Activated CD8-positive, alpha-beta memory T cell treated with anti-CD3 and anti-CD28 coated beads for 36 hours (primary cell): Measurements from ENCODE around the gene HK3. TPM values are rescaled to one million over a fixed set of nuclear protein-coding genes. Genes with fewer than 3 reads are reported as not detected.

Experiments used
- CTCF ChIA-PET: fragments of 350-600 bp; sonication (Branson Sonifier 250); formaldehyde crosslinking; loops from one replicate; lab custom pipeline; 2021; ENCODE audit warnings: antibody characterized with exemption; lab: Charles Lee
- POLR2A ChIA-PET: fragments of 350-600 bp; sonication (Branson Sonifier 250); formaldehyde crosslinking; loops from one replicate; lab custom pipeline; 2021; ENCODE audit warnings: antibody characterized with exemption; lab: Charles Lee
- total RNA-seq, 2 experiments: library from RNA; stranded (reverse); gene quantifications; one replicate each; pipeline ENCODE4 v1.2.3, GENCODE V29; 2021

Gene HK3
- total RNA-seq, 2 experiments from 2014 or later: 0.06 TPM; not detected in 1

DNA sequence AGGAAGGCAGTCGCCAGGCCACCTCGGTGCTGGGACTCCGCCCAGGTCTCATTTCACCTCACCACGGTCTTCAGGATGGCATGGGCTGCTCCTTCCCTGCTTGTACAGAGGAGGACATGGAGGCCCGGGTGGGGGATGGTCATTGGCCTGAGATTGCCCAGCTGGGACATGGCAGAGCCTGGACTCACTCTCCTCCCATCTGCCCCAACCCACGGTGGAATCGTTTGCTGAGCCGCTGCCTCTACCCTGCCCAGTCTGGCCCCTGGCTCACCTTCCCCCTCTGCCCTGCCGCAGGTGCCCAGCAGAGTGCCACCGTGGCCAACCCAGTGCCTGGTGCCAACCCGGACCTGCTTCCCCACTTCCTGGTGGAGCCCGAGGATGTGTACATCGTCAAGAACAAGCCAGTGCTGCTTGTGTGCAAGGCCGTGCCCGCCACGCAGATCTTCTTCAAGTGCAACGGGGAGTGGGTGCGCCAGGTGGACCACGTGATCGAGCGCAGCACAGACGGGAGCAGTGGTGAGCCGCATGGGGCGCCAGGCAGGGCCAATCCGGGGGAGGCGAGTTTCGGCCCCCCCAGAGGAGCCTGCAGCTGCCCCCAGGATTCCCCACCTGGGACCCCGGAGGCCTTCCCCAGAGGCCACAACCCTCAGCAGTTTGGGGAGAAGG lies 36.7 kb downstream of the HK3 start:
- ChIA-PET CTCF (no interaction called here), POLR2A (no interaction called here)

- CTCF ChIA-PET: no interaction called here
- POLR2A ChIA-PET: no interaction called here
These were observed 37.9 kb downstream of the HK3 start for GRCh38 chr5:176861276-176861675.

GRCh38 chr5:176860381-176860780 lies 38.8 kb downstream of the HK3 start:
- ChIA-PET POLR2A (no interaction called here), CTCF (no interaction called here)

DNA sequence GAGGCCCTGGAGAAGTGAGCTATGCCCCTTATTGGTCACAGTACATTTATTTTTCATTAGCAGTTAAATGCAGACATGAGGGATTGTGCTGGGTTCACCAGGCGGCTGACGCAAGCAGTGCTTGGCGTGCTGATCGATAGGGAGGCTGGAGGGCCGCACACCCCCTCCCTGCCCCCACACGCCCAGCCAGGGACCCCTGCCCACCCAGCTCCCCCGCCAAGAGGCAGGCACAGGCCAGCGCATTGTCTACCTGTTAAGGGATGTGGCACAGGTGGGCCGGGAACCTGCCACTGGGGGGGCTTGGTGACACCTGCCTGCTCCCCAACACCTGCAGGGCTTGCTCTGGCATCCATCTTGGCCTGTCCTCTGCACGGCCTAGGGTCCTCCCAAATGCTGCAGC lies 39.2 kb downstream of the HK3 start:
- ChIA-PET CTCF (no interaction called here), POLR2A (no interaction called here)

DNA sequence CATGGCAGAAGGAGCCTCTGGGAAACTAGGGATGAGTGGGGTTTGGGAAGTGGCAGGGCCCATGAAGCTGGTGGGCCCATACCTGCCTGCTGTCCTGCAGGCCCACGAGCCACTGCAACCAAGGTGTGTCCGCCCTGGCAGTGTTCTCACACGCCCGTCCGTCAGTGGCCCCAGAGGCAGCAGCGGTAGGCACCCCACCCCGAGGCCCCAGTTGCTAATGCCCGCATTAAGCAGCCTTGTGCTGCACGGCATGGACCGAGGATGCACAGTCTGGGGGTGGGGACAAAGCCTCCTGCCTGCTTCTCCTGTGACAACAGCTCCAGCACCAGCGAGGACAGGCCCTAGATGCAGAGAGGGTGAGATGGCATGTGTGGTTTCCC lies 41.3 kb downstream of the HK3 start:
- ChIA-PET POLR2A (no interaction called here), CTCF (no interaction called here)

DNA sequence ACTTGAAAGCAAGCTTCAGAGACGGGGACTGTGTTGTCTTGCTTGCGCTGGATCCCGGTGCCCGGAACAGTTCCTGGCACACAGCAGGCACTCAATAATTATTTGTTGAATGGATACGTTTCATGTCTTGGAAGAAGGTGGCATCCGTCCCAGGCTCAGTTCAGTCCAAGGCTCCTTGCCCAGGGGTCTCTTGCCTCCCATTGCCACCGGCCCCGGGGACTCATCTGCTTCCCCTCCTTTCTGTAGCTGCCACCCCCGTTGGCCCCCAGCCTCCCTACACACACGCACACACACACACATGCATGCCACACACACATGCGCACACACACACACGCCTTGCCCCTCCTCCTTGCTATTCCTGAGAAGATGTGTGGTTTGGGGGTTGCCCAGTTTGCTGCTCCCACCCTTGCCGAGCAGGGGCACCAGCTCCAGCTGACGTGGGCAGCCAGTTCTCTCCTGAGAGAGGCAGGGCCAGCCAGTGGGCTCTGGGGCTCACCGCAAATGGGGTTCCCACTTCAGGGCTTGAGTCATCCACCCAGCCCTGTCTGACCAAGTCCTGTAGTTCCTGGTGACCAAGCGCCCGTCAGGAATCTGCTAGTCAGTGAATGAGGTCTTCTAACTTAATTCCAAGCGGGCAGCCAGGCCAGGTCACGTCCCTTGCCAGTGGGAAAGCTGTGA lies 41.8 kb downstream of the HK3 start:
- POLR2A ChIA-PET: no interaction called here
- CTCF ChIA-PET: no interaction called here

DNA sequence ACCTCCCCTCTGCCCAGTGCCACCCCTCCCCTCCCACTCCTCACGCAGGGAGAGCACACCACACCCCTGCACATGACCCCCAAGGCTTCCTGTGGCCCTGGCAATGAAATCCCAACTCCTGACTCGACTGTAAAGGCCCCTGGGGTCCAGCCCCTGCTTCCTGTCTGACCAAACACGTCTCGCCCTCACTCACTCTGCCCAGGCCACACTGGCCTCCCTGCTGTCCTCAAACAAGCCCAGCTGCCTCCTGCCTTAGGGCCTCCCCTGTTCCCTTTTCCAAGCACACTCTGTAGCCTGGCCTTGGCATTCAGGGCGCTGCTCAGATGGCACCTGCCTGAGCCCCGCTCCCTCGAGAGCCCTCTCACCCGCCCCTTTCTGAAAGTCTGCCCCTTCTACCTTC lies 42.4 kb downstream of the HK3 start:
- ChIA-PET CTCF (no interaction called here), POLR2A (no interaction called here)

- ChIA-PET POLR2A (no interaction called here), CTCF (no interaction called here)
These were observed 43.5 kb downstream of the HK3 start for GRCh38 chr5:176855598-176855997.

DNA sequence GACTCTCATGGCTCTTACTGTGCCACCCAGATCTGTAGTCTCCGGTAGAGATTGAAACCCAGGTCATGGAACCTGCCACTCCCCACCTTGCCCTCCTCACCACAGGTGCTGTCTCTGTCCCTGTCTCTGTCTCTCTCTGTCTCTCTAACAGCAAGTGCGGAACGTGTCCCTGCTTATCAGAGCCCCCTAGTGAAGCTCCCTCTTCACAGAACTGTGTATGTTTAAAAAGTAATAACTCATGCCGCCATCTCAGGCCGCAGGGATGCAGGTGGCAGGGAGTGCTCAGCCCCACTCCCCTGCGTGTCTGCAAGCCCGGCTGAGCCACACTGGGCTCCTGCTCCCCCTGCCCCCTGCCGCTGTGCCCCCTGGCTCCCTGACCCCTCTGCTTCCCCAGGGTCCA lies 45.0 kb downstream of the HK3 start:
- POLR2A ChIA-PET: no interaction called here

DNA sequence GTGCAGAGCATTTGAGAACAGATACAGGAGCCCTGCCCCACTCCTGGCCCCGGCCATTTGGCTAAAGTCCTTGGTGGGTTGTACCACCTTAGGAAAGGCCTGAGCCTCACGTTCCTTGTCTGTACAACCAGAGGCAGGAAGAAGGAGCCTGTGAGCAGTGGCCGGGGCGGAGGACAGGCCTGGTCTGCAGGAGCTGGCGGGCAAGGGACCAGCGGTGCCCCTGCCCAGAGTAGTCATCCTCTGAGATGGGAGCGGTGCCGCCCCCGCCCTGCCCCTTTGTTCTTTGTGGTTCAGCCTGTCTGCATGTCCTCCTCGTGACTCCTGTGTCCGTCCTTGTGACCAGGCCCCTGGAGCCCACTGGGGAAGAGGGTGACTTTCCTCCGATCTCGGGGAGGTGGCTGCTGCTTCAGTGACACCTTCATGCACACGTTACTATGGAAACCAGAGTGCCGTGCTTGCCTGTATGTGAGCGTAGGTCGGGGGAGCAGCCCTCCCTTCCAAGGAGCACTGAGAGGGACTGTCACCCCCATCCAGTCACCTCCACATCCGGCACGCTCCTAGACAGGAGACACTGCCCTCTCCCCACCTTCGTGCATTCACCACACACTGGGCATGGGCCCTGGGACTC lies 45.9 kb downstream of the HK3 start:
- CTCF ChIA-PET: no interaction called here
- POLR2A ChIA-PET: no interaction called here

More for the DNA sequence above, 45.0 kb downstream of the HK3 start:
- CTCF ChIA-PET: interaction anchor here (1.1 kb wide), 1 partner anchor 195 kb away, joined by 3 read pairs; no protein-coding TSS in a partner anchor

DNA sequence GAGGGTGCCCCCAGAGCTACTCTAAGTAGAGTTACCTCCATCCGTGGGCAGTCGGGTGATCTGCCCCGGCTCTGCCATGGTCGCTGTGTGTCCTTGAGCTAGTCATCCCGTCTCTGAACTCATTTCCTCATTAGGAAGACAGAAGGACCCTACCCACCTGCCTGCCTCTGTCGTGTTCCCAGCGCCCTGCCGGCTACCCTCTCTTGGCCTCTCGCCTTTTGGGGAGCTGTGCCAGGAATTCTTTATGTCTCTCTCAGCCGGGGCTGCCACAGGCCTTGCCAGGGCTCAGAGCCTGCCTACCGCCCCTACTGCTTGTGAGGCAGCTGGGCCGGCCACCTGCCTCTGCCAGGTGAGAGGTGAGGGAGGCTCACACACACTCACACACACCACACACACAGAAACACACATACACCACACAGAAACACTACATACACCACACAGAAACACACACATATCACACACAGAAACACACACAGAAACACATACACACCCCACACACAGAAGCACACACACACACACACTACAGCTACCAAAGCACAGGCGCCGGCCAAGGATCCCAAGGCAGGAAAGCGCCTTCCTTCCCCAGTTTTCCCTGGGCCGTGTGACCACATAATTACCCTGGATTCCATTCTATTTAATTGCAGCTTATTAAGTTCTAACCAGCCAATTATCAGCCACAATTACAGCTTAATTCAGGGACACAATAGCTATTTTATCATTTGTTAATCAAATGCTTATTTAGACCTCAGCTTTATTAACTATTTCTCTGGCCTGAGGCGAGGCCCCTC lies 47.1 kb downstream of the HK3 start:
- ChIA-PET CTCF (no interaction called here), POLR2A (no interaction called here)

DNA sequence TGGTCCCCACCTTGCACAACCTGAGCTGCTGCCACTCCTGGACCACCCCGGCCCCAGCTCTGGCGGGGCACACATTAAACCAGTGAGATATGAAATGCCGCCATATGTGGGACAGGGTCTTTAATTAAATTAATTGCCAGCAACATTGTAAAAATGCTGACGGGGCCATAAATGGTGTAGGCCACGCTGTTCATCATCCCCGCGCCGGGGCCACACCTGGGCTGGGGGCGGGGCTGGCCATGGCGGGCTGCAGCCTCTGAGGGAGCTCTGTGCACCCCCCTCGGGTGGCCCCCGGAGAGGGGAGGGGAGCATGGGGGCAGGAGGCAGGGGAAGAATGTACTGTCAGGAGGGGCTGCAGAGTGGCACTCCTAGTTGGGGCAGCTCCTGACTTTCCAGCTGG lies 47.8 kb downstream of the HK3 start:
- ChIA-PET CTCF (no interaction called here), POLR2A (no interaction called here)

- POLR2A ChIA-PET: no interaction called here
These were observed 48.5 kb downstream of the HK3 start for GRCh38 chr5:176850371-176851245.

DNA sequence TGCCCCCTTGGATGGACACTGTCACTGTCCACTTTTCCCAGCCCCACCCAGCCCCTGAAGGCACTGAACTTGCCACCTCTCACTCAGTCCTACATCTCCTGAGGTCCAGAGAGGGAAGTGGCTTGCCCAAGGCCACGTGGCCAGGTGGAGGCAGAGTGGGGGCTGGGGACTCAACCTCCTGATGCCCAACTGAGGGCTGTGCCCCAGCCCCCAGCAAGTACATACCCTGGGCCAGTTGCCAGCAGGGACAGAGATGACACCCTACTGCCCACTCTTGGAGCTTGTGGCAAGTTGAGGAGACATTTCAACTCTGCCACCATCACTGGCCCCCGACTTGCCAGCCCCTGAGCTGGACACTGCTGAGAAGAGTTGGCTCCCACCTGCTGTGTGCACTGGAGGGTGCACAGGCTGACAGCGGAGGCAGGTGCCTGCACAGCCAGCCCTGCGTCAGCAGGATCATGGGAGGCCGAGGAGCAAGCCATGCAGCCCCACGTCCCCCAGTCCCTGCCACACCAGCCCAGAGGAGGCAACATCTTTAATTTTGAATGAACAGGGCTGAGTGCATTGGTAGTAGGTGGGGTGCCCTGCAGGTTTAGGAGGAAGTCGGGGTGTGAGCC lies 49.4 kb downstream of the HK3 start:
- ChIA-PET CTCF (no interaction called here), POLR2A (no interaction called here)

More at GRCh38 chr5:176850371-176851245, 48.5 kb downstream of the HK3 start:
- CTCF ChIA-PET: no interaction called here

DNA sequence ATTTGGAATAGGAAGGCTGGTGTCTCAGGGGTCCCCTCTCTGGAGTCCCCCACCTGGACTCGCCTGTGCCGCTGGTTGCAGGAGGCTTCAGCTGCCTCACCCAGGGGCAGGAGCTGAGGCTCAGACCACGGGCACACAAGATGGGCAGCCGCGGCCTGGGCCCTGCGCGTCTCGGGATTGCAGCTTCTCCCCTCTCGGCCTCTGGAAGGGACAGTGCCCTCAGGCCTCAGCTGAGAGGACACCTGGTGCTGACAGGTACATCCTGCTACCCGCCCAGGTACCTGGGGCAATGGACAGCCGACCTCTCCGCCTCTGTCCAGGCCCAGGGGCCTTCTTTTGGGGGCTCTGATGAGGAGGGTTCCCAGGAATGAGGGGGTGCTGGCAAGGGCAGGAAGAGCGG lies 50.5 kb downstream of the HK3 start:
- ChIA-PET POLR2A (no interaction called here), CTCF (no interaction called here)

DNA sequence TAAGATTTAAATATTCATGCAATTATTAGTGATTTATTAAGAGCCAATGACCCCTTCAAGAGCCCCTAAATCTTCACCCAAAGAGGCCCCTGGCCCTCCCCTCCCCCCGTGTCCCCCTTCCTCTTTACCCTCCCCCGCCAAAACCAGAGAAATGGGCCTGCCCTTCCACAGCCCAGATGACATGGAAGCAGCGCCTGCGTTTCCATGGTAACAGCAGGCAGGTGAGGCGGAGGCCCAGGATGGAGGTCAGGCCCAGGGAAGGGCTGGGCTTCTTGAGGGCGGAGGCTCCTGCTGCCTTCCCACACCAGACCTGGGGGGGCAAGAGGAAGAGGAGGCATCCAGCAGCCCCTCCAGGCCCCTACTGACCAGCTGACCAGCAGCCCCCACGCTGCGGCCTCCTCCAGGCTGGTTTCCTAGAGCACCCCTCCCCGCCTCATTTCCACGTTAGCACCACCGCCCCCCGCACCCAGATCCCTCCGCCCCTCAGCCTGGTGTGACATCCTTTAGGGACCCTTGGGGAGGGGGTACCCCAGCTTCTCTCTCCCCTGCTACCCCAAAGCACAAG lies 51.3 kb downstream of the HK3 start:
- ChIA-PET CTCF (no interaction called here), POLR2A (no interaction called here)

- ChIA-PET CTCF (no interaction called here), POLR2A (no interaction called here)
These were observed 52.0 kb downstream of the HK3 start for GRCh38 chr5:176847148-176847547.

DNA sequence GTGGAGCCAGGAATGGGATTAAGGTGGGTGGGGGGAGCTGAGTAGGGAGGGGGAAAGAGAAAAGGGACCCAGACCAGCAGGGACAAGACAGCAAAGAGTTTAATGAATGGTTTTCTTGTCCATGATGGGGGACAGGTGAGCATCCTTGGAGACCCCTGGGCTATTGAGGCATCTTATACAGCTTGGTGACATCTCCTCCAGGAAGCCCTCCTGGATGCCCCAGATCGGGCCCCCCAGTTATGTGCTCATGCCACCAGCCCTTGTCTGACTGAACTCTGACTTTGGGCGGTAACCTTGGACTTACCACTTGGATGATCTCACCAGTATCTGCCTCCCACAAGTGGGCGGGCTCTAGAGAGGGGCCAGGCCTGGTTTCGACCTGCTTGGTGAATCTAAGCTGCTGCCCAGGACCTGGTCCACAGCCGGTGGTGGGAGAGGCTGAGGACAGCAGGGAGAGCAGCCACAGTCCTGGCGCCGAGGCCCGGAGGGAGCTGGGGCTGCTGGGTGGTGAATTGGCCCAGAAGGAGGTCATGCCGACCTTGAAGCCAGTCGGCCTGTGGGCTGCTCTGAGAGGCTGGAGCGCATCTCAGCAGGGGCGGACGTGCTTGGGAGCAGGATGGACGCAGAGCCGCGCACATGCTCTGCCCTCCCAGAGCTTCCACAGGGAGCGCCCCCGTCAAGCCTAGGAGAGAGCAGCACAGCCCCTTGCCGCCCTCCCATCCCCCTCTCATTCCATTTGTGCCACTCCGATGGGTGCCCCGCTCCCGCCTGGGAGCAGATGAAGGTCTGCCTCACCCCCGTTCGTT lies 52.6 kb downstream of the HK3 start:
- POLR2A ChIA-PET: interaction anchor here (0.5 kb wide), 1 partner anchor 77 kb away, joined by 3 read pairs; no protein-coding TSS in a partner anchor

More for the DNA sequence above, 52.6 kb downstream of the HK3 start:
- CTCF ChIA-PET: no interaction called here
